HEK293 (cell line): Measurements from ENCODE around the gene LRRC57.

Experiments used
- ELK4 ChIP-seq: IDR thresholded peaks from 2 replicates; pipeline ENCODE4 v1.6.1; 2011; ENCODE audit warnings: mild to moderate bottlenecking, low read depth, low read length, borderline replicate concordance
- FEZF1 ChIP-seq: fragments of 450-650 bp; formaldehyde crosslinking; IDR thresholded peaks from 2 replicates; pipeline ENCODE4 v1.5.1; 2016; ENCODE audit warnings: missing biosample characterization, missing genetic modification characterization
- GLI2 ChIP-seq: fragments of 450-650 bp; formaldehyde crosslinking; IDR thresholded peaks from 2 replicates; pipeline ENCODE4; 2017; ENCODE audit warnings: missing biosample characterization, missing genetic modification characterization, low read depth, borderline replicate concordance
- KLF10 ChIP-seq: fragments of 450-650 bp; IDR thresholded peaks from 2 replicates; pipeline ENCODE4 v1.5.1; 2018; ENCODE audit warnings: missing biosample characterization, mild to moderate bottlenecking, missing genetic modification characterization
- KLF7 ChIP-seq: fragments of 450-650 bp; formaldehyde crosslinking; IDR thresholded peaks from 2 replicates; pipeline ENCODE4 v1.5.1; 2016; ENCODE audit warnings: missing biosample characterization, missing genetic modification characterization, borderline replicate concordance
- OSR2 ChIP-seq: fragments of 450-650 bp; formaldehyde crosslinking; IDR thresholded peaks from 2 replicates; pipeline ENCODE4 v1.5.1; 2016; ENCODE audit warnings: missing biosample characterization, missing genetic modification characterization
- TCF7L2 ChIP-seq: IDR thresholded peaks from 2 replicates; pipeline ENCODE4 v1.6.1; 2011; ENCODE audit warnings: low read depth, mild to moderate bottlenecking, inconsistent platforms, low read length, moderate library complexity, borderline replicate concordance
- ZFP41 ChIP-seq: fragments of 450-650 bp; formaldehyde crosslinking; IDR thresholded peaks from 2 replicates; pipeline ENCODE4 v1.5.1; 2016; ENCODE audit warnings: missing biosample characterization, missing genetic modification characterization, borderline replicate concordance
- ZFP69B ChIP-seq: fragments of 450-650 bp; formaldehyde crosslinking; IDR thresholded peaks from 2 replicates; pipeline ENCODE4 v1.5.1; 2016; ENCODE audit warnings: missing biosample characterization, missing genetic modification characterization
- ZNF133 ChIP-seq: fragments of 450-650 bp; formaldehyde crosslinking; IDR thresholded peaks from 2 replicates; pipeline ENCODE4 v1.5.1; 2016; ENCODE audit warnings: missing biosample characterization, missing genetic modification characterization
- ZNF157 ChIP-seq: fragments of 450-650 bp; formaldehyde crosslinking; IDR thresholded peaks from 2 replicates; pipeline ENCODE4 v1.5.1; 2016; ENCODE audit warnings: missing biosample characterization, missing genetic modification characterization
- ZNF16 ChIP-seq: fragments of 450-650 bp; formaldehyde crosslinking; IDR thresholded peaks from 2 replicates; pipeline ENCODE4 v1.5.1; 2016; ENCODE audit warnings: low read depth, missing biosample characterization, missing genetic modification characterization
- ZNF169 ChIP-seq: fragments of 450-650 bp; formaldehyde crosslinking; IDR thresholded peaks from 2 replicates; pipeline ENCODE4 v1.5.1; 2016; ENCODE audit warnings: missing biosample characterization, missing genetic modification characterization
- ZNF174 ChIP-seq: fragments of 450-650 bp; formaldehyde crosslinking; IDR thresholded peaks from 2 replicates; pipeline ENCODE4 v1.5.0; 2017; ENCODE audit warnings: missing biosample characterization, mild to moderate bottlenecking, missing genetic modification characterization
- ZNF221 ChIP-seq: fragments of 450-650 bp; formaldehyde crosslinking; IDR thresholded peaks from 2 replicates; pipeline ENCODE4 v1.5.1; 2017; ENCODE audit warnings: missing biosample characterization, missing genetic modification characterization, borderline replicate concordance
- ZNF311 ChIP-seq: fragments of 450-650 bp; formaldehyde crosslinking; IDR thresholded peaks from 2 replicates; pipeline ENCODE4 v1.5.1; 2017; ENCODE audit warnings: missing biosample characterization, missing genetic modification characterization, borderline replicate concordance
- ZNF324 ChIP-seq: fragments of 450-650 bp; formaldehyde crosslinking; IDR thresholded peaks from 2 replicates; pipeline ENCODE4 v1.5.1; 2016; ENCODE audit warnings: missing biosample characterization, missing genetic modification characterization
- ZNF335 ChIP-seq: fragments of 450-650 bp; formaldehyde crosslinking; conservative IDR thresholded peaks from 2 replicates; pipeline ENCODE4 v1.5.1; 2016; ENCODE audit warnings: missing biosample characterization, missing genetic modification characterization
- ZNF354C ChIP-seq: fragments of 450-650 bp; formaldehyde crosslinking; IDR thresholded peaks from 2 replicates; pipeline ENCODE4 v1.5.1; 2016; ENCODE audit warnings: missing biosample characterization, missing genetic modification characterization, low read depth, borderline replicate concordance
- ZNF37A ChIP-seq: fragments of 450-650 bp; IDR thresholded peaks from 2 replicates; pipeline ENCODE4 v1.5.1; 2018; ENCODE audit warnings: missing biosample characterization, missing genetic modification characterization
- ZNF398 ChIP-seq: fragments of 450-650 bp; formaldehyde crosslinking; IDR thresholded peaks from 2 replicates; pipeline ENCODE4 v1.5.1; 2017; ENCODE audit warnings: missing biosample characterization, missing genetic modification characterization
- ZNF433 ChIP-seq: fragments of 450-650 bp; formaldehyde crosslinking; IDR thresholded peaks from 2 replicates; pipeline ENCODE4 v1.5.1; 2016; ENCODE audit warnings: missing biosample characterization, missing genetic modification characterization, low read depth
- ZNF514 ChIP-seq: fragments of 450-650 bp; formaldehyde crosslinking; IDR thresholded peaks from 2 replicates; pipeline ENCODE4 v1.5.1; 2016; ENCODE audit warnings: missing biosample characterization, missing genetic modification characterization
- ZNF571 ChIP-seq: fragments of 450-650 bp; formaldehyde crosslinking; IDR thresholded peaks from 2 replicates; pipeline ENCODE4 v1.5.0; 2017; ENCODE audit warnings: missing biosample characterization, missing genetic modification characterization
- ZXDB ChIP-seq: fragments of 450-650 bp; formaldehyde crosslinking; IDR thresholded peaks from 2 replicates; pipeline ENCODE4 v1.5.1; 2016; ENCODE audit warnings: missing biosample characterization, missing genetic modification characterization
- TF ChIP-seq, protein P1 (sequence below): fragments of 450-650 bp; formaldehyde crosslinking; IDR thresholded peaks from 2 replicates; pipeline ENCODE4 v1.5.1; 2017; ENCODE audit warnings: missing biosample characterization, missing genetic modification characterization
- TF ChIP-seq, protein P2 (sequence below): sonication (generic); formaldehyde crosslinking; IDR thresholded peaks from 2 replicates; pipeline ENCODE4 v1.8.1; 2022; ENCODE audit warnings: mild to moderate bottlenecking, moderate library complexity, missing genetic modification reagents
- TF ChIP-seq, protein P3 (sequence below): fragments of 450-650 bp; formaldehyde crosslinking; optimal IDR thresholded peaks from 2 replicates; pipeline ENCODE3; 2016; ENCODE audit warnings: missing biosample characterization, mild to moderate bottlenecking, missing genetic modification characterization
- TF ChIP-seq, protein P4 (sequence below): fragments of 450-650 bp; formaldehyde crosslinking; IDR thresholded peaks from 2 replicates; pipeline ENCODE4 v1.5.1; 2016; ENCODE audit warnings: missing biosample characterization, missing genetic modification characterization, low read depth

Gene LRRC57

DNA sequence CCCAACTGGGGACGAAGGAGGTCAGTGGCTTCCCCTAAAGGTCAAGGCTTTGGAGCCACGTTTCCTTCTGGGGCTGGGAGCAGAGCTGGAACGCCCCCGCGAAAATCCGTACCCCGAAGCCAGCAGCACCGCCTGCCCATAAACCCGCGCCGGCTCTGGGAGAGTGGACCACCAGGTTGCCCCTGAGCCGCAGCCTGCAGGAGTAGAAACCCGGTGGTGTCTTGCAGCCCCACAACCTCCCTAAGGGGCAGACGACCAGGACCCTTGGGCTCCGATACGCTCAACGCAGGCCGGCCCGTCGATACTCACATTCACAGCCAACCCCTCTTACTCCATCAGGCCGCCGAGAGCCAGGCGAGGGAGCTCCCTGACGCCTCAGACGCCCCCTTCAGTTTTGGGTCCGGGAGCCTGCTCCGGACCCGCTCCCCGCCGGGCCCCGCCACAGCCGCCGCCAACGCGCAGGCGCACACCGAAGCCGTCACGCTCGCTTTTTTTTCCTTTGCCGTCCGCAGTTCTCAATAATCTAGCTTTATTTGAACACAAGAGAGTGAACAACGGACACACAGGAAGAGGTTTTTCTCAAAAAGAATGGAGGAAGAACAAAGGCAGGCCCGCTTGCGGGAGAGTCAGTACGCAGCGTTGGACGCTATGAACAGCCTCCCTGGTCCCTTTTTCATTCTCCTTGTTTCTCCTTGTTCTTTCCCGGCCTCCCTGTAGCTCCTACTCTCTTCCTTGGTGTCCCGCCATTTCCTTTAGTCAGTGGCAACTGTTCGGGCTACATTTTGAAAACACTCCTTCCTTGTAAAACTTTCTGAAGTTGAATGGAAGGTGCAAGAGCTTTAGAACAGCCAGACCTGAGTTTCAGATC lies 57.7 kb downstream of the LRRC57 start, which contains the start of gene ZNF106 (continued):
- TF ChIP-seq, protein P1, sequence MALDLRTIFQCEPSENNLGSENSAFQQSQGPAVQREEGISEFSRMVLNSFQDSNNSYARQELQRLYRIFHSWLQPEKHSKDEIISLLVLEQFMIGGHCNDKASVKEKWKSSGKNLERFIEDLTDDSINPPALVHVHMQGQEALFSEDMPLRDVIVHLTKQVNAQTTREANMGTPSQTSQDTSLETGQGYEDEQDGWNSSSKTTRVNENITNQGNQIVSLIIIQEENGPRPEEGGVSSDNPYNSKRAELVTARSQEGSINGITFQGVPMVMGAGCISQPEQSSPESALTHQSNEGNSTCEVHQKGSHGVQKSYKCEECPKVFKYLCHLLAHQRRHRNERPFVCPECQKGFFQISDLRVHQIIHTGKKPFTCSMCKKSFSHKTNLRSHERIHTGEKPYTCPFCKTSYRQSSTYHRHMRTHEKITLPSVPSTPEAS (tag by site-specific recombination): no peak
- TF ChIP-seq ZNF133 (tag by site-specific recombination): no peak
- TF ChIP-seq ELK4: no peak
- TF ChIP-seq ZXDB (tag by site-specific recombination): peak; percentile 79
- TF ChIP-seq, protein P2, sequence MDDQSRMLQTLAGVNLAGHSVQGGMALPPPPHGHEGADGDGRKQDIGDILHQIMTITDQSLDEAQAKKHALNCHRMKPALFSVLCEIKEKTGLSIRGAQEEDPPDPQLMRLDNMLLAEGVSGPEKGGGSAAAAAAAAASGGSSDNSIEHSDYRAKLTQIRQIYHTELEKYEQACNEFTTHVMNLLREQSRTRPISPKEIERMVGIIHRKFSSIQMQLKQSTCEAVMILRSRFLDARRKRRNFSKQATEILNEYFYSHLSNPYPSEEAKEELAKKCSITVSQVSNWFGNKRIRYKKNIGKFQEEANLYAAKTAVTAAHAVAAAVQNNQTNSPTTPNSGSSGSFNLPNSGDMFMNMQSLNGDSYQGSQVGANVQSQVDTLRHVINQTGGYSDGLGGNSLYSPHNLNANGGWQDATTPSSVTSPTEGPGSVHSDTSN (CRISPR knock-in tag): no peak
- TF ChIP-seq ZNF221 (tag by site-specific recombination): no peak
- no peak for TF ChIP-seq ZNF37A (tag by site-specific recombination)
- TF ChIP-seq, protein P3, sequence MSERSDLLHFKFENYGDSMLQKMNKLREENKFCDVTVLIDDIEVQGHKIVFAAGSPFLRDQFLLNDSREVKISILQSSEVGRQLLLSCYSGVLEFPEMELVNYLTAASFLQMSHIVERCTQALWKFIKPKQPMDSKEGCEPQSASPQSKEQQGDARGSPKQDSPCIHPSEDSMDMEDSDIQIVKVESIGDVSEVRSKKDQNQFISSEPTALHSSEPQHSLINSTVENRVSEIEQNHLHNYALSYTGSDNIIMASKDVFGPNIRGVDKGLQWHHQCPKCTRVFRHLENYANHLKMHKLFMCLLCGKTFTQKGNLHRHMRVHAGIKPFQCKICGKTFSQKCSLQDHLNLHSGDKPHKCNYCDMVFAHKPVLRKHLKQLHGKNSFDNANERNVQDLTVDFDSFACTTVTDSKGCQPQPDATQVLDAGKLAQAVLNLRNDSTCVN (tag by site-specific recombination): peak; percentile 38
- TF ChIP-seq ZNF398 (tag by site-specific recombination): no peak
- no peak for TF ChIP-seq ZNF16 (tag by site-specific recombination)
- no peak for TF ChIP-seq ZNF174 (tag by site-specific recombination)
- TF ChIP-seq ZNF169 (tag by site-specific recombination): no peak
- TF ChIP-seq, protein P4, sequence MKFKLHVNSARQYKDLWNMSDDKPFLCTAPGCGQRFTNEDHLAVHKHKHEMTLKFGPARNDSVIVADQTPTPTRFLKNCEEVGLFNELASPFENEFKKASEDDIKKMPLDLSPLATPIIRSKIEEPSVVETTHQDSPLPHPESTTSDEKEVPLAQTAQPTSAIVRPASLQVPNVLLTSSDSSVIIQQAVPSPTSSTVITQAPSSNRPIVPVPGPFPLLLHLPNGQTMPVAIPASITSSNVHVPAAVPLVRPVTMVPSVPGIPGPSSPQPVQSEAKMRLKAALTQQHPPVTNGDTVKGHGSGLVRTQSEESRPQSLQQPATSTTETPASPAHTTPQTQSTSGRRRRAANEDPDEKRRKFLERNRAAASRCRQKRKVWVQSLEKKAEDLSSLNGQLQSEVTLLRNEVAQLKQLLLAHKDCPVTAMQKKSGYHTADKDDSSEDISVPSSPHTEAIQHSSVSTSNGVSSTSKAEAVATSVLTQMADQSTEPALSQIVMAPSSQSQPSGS: no peak
- TF ChIP-seq GLI2 (tag by site-specific recombination): no peak
- no peak; the same call in 1 of the 2 replicates for TF ChIP-seq KLF7 (tag by site-specific recombination)
- TF ChIP-seq ZNF354C (tag by site-specific recombination): no peak
- TF ChIP-seq OSR2: no peak
- TF ChIP-seq KLF10 (tag by site-specific recombination): peak; percentile 71
- TF ChIP-seq ZNF335 (tag by site-specific recombination): peak; percentile 84
- TF ChIP-seq ZNF157 (tag by site-specific recombination): no peak
- no peak for TF ChIP-seq ZNF433
- no peak for TF ChIP-seq ZNF571 (tag by site-specific recombination)
- TF ChIP-seq ZNF324 (tag by site-specific recombination): peak; percentile 59; the same call in 1 of the 2 replicates
- TF ChIP-seq ZNF311 (tag by site-specific recombination): no peak
- no peak for TF ChIP-seq TCF7L2
- peak; percentile 63; the same call in 1 of the 2 replicates for TF ChIP-seq ZFP69B (tag by site-specific recombination)
- TF ChIP-seq ZNF514 (tag by site-specific recombination): no peak
- TF ChIP-seq FEZF1 (tag by site-specific recombination): no peak
- no peak for TF ChIP-seq ZFP41
